Progenitor cell of endocrine pancreas (in vitro differentiated cells): ENCODE data around the gene BACH2. TPM values are rescaled to one million over a fixed set of nuclear protein-coding genes. Genes with fewer than 3 reads are reported as not detected.

ENCODE experiments used
- DNase-seq: peaks from one replicate; pipeline ENCODE4 v3.0.0; 2021; ENCODE audit warnings: low spot score; ENCODE audit not compliant: unreplicated experiment
- H3K27ac Mint-ChIP-seq: 2 replicates; pipeline ENCODE4 v1.8.0; 2021; ENCODE audit warnings: mild to moderate bottlenecking, moderate library complexity, mixed read lengths
- H3K27me3 Mint-ChIP-seq: 2 replicates; pipeline ENCODE4 v1.8.0; 2021; ENCODE audit warnings: mixed read lengths
- H3K36me3 Mint-ChIP-seq: 2 replicates; pipeline ENCODE4 v1.8.0; 2022; ENCODE audit warnings: mixed read lengths; ENCODE audit not compliant: insufficient read depth
- H3K4me1 Mint-ChIP-seq: 2 replicates; pipeline ENCODE4 v1.8.0; 2021; ENCODE audit warnings: low read depth, mixed read lengths
- H3K4me3 Mint-ChIP-seq: 2 replicates; pipeline ENCODE4 v1.8.0; 2021; ENCODE audit warnings: low read depth, mild to moderate bottlenecking, moderate library complexity, mixed read lengths
- H3K9me3 Mint-ChIP-seq: 2 replicates; pipeline ENCODE4 v1.8.0; 2021; ENCODE audit warnings: low read depth, mixed read lengths
- total RNA-seq: library from RNA; stranded (reverse); gene quantifications from 2 replicates; pipeline ENCODE4 v1.2.1, GENCODE V29; 2021
- TF ChIP-seq, protein P1 (sequence below): fragments of 200-600 bp; sonication (generic); IDR thresholded peaks from one replicate; pipeline ENCODE4 v1.5.0; 2021; ENCODE audit warnings: antibody characterized with exemption, mild to moderate bottlenecking; ENCODE audit not compliant: unreplicated experiment

Gene BACH2
- total RNA-seq, 1 donor from 2014 or later, result 11.2 TPM

DNA sequence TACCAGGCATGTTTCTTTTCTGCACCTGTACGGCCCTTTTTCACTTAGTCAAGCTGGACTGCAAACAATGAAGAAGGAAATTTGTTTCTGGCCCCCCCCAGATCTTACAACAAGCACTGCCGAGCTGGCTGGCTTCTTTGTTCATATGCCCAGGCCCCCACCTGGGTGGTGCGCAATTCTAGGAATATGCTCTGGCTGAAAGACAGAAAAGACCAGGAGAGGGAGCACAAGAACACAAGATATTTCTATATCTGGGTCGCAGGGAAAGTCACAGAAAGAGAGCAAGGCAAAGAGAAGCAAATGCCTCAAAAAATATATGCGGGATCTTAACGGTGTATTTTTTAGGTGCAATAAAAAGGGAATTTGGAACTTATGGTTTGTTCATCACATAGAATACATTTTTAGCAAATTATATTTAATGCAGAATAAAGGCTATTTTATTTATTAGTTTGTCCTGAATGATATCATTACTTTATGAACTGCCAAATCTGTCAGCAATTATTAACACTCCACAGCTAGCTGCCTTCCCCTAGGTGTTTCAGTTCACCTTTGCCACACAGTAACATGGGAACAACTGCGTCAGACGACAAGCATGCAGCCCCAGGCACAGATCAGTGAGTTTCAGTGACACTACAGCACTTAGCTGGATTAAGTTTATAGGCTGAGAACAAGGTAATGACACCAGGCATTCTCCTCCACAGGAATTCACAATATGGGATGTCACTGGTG is 325.9 kb downstream of the BACH2 start:
- Mint-ChIP-seq H3K27ac (no peak overlapping the region), H3K36me3 (no peaks in the 10 kb centered on the region), H3K9me3 (no peaks in the 10 kb centered on the region), H3K27me3 (peaks cover 3% of the 10 kb centered on the region), H3K4me1 (no peaks in the 10 kb centered on the region), H3K4me3 (no peak overlapping the region)
- TF ChIP-seq, protein P1, sequence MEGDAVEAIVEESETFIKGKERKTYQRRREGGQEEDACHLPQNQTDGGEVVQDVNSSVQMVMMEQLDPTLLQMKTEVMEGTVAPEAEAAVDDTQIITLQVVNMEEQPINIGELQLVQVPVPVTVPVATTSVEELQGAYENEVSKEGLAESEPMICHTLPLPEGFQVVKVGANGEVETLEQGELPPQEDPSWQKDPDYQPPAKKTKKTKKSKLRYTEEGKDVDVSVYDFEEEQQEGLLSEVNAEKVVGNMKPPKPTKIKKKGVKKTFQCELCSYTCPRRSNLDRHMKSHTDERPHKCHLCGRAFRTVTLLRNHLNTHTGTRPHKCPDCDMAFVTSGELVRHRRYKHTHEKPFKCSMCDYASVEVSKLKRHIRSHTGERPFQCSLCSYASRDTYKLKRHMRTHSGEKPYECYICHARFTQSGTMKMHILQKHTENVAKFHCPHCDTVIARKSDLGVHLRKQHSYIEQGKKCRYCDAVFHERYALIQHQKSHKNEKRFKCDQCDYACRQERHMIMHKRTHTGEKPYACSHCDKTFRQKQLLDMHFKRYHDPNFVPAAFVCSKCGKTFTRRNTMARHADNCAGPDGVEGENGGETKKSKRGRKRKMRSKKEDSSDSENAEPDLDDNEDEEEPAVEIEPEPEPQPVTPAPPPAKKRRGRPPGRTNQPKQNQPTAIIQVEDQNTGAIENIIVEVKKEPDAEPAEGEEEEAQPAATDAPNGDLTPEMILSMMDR, result peak; percentile 62
- peak; percentile 19 for DNase-seq

GRCh38 chr6:89970072-89970471 is 326.6 kb downstream of the BACH2 start:
- H3K27me3 Mint-ChIP-seq, result peaks cover 3% of the 10 kb centered on the region
- H3K27ac Mint-ChIP-seq, result no peak overlapping the region
- DNase-seq, result no peak
- no peaks in the 10 kb centered on the region for H3K36me3 Mint-ChIP-seq
- no peak overlapping the region for H3K4me3 Mint-ChIP-seq
- no peaks in the 10 kb centered on the region for H3K9me3 Mint-ChIP-seq
- H3K4me1 Mint-ChIP-seq, result no peaks in the 10 kb centered on the region
- TF ChIP-seq, protein P1, result no peak

DNA sequence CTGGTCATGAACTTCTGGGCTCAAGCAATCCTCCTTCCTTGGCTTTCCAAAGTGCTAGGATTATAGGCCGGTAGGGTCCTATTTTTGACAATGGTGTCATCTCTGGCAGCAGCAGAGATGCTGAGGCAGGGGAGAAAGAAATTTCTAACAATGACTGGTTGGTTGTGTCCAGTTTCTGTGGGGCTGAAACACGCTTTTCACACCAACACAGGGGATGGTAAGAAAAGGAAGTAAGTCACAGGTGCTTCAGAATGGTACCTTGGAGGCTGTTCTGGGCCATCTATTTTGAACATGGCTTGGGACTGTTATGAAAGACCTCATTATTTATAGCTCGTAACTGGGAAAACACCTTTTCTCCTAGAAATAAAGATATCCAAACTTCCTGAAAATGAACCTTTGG is 329.7 kb downstream of the BACH2 start:
- no peaks in the 10 kb centered on the region for H3K36me3 Mint-ChIP-seq

DNA sequence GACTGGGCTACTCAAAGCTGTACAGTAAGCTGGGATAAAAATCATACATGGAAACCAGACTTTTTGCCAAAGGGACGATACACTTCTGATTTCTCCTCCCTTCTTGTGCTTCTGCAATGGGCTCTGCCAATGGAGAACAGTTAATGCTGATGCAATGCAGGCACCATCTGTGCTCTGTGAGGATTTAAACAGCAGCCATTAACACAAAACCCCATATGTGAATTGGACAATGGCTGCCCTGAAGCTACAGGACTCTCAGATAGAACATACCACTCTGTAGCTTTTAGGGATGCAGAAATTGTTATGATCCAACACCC is 330.5 kb downstream of the BACH2 start:
- Mint-ChIP-seq H3K27ac (no peak overlapping the region), H3K4me3 (no peak overlapping the region), H3K9me3 (no peaks in the 10 kb centered on the region), H3K27me3 (peaks cover 3% of the 10 kb centered on the region), H3K4me1 (no peaks in the 10 kb centered on the region), H3K36me3 (no peaks in the 10 kb centered on the region)
- TF ChIP-seq, protein P1, result no peak
- DNase-seq, result no peak

More for the DNA sequence above, 329.7 kb downstream of the BACH2 start:
- H3K9me3 Mint-ChIP-seq, result no peaks in the 10 kb centered on the region
- H3K27ac Mint-ChIP-seq, result no peak overlapping the region
- H3K27me3 Mint-ChIP-seq, result peaks cover 3% of the 10 kb centered on the region
- no peak overlapping the region for H3K4me3 Mint-ChIP-seq
- TF ChIP-seq, protein P1, result no peak
- H3K4me1 Mint-ChIP-seq, result no peaks in the 10 kb centered on the region
- no peak for DNase-seq

DNA sequence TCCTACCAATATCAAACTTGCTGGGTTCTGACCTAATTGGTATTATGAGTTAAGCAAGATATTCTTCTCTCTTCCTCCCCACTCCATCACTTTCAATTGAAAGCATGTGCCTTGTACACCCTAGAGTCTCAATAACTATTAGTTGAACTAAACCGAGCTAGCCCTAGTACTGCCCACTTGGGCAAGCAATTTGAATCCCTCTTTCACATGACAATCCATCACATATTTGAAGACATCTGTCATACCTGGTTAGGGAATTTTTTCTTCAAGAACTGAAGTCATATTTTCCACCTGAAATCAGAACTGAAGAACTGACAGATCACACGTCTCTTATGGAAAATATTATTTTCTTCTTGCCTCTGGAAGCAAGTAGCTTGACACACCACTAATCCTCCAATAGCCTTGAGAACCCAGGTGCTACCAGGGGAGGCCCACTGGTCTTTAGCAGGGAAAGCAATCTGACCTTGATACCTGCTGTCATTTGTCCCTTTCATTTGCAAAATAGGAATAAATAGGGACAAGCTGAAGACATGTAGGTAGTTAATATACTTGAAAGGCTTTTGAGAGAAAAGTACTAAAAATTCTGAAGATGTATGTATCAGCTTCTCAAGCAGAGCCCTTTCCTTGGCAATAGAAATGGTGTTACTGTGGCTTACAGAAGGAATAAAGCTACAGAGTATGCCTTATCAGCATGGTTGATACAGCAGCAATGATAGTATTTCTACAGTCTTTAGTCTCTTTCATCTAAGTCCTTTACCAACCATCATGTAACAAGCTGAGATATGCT is 331.0 kb downstream of the BACH2 start:
- no peaks in the 10 kb centered on the region for H3K36me3 Mint-ChIP-seq
- no peak overlapping the region for H3K4me3 Mint-ChIP-seq
- H3K27me3 Mint-ChIP-seq, result peaks cover 3% of the 10 kb centered on the region
- TF ChIP-seq, protein P1, result no peak
- H3K27ac Mint-ChIP-seq, result no peak overlapping the region
- no peaks in the 10 kb centered on the region for H3K4me1 Mint-ChIP-seq
- no peaks in the 10 kb centered on the region for H3K9me3 Mint-ChIP-seq
- DNase-seq, result no peak
